GM21529 (cell line): ENCODE data around the gene SSH2.
"Not testable (repeated sequence)": the region's sequence is repeated elsewhere in the genome, so short reads cannot be mapped to it uniquely, and the experiment has no call there.

Experiments used
- ATAC-seq: cut with Tn5 transposase; IDR thresholded peaks from one replicate; pipeline ENCODE4 v1.9.1; 2021; ENCODE audit not compliant: unreplicated experiment

Gene SSH2

GRCh38 chr17:29874931-29875596 is 55.0 kb downstream of the SSH2 start:
- no peak for ATAC-seq

- ATAC-seq = not testable (repeated sequence)
Observed at GRCh38 chr17:29874358-29874757, 55.7 kb downstream of the SSH2 start.

GRCh38 chr17:29873476-29873875 is 56.6 kb downstream of the SSH2 start:
- ATAC-seq = no peak

GRCh38 chr17:29870836-29871465 is 59.1 kb downstream of the SSH2 start:
- no peak for ATAC-seq

- ATAC-seq = no peak
Observed at GRCh38 chr17:29867643-29868181, 62.3 kb downstream of the SSH2 start.

GRCh38 chr17:29866746-29867404 is 63.2 kb downstream of the SSH2 start:
- ATAC-seq = no peak

GRCh38 chr17:29864615-29865014 is 65.4 kb downstream of the SSH2 start:
- no peak for ATAC-seq

GRCh38 chr17:29864123-29864522 is 65.9 kb downstream of the SSH2 start:
- ATAC-seq = not testable (repeated sequence)

- no peak for ATAC-seq
Observed at GRCh38 chr17:29862951-29863350, 67.1 kb downstream of the SSH2 start.

GRCh38 chr17:29862127-29862526 is 67.9 kb downstream of the SSH2 start:
- no peak for ATAC-seq

GRCh38 chr17:29859445-29859844 is 70.6 kb downstream of the SSH2 start:
- not testable (repeated sequence) for ATAC-seq

- ATAC-seq = no peak
Observed at GRCh38 chr17:29857823-29858222, 72.2 kb downstream of the SSH2 start.

GRCh38 chr17:29857105-29857504 is 72.9 kb downstream of the SSH2 start:
- not testable (repeated sequence) for ATAC-seq

- no peak for ATAC-seq
Observed at GRCh38 chr17:29855686-29856085, 74.3 kb downstream of the SSH2 start.

- no peak for ATAC-seq
Observed at GRCh38 chr17:29848737-29849136, 81.3 kb downstream of the SSH2 start.

GRCh38 chr17:29847527-29848400 is 82.3 kb downstream of the SSH2 start:
- no peak for ATAC-seq

- no peak for ATAC-seq
Observed at GRCh38 chr17:29847118-29847517, 82.9 kb downstream of the SSH2 start.

GRCh38 chr17:29846298-29846697 is 83.7 kb downstream of the SSH2 start:
- no peak for ATAC-seq

GRCh38 chr17:29844339-29845048 is 85.5 kb downstream of the SSH2 start:
- no peak for ATAC-seq

GRCh38 chr17:29840884-29841283 is 89.1 kb downstream of the SSH2 start:
- ATAC-seq = no peak
